CD8-positive, alpha-beta memory T cell (primary cell): Measurements from ENCODE around the gene TMPRSS2. TPM values are rescaled to one million over a fixed set of nuclear protein-coding genes. Genes with fewer than 3 reads are reported as not detected.

Experiments used
- CTCF ChIA-PET: fragments of 350-600 bp; sonication (Branson Sonifier 250); formaldehyde crosslinking; loops from one replicate; lab custom pipeline; 2021; ENCODE audit warnings: antibody characterized with exemption; lab: Charles Lee
- POLR2A ChIA-PET: fragments of 350-600 bp; sonication (Branson Sonifier 250); formaldehyde crosslinking; loops from one replicate; lab custom pipeline; 2021; ENCODE audit warnings: antibody characterized with exemption; lab: Charles Lee
- DNase-seq, 5 donors: peaks; one replicate each; pipeline versions ENCODE4 v3.0.0 to v3.0.0-alpha.2; 2020 to 2022; ENCODE audit warnings: mixed read lengths in 1 of 5
- H3K27ac ChIP-seq: one replicate; pipeline ENCODE4 v1.7.0; 2013; ENCODE audit warnings: low read depth, mild to moderate bottlenecking, low read length, moderate library complexity
- H3K27me3 ChIP-seq: 2 replicates; pipeline ENCODE4 v1.7.0; 2013; ENCODE audit warnings: low read length, mild to moderate bottlenecking; ENCODE audit not compliant: insufficient read depth, poor library complexity, severe bottlenecking
- H3K36me3 ChIP-seq: 2 replicates; pipeline ENCODE4 v1.7.0; 2013; ENCODE audit warnings: mild to moderate bottlenecking, low read length, moderate library complexity; ENCODE audit not compliant: insufficient read depth
- H3K4me1 ChIP-seq: 2 replicates; pipeline ENCODE4 v1.7.0; 2013; ENCODE audit warnings: mild to moderate bottlenecking, low read length, moderate library complexity; ENCODE audit not compliant: insufficient read depth
- H3K4me3 ChIP-seq: 2 replicates; pipeline ENCODE4 v1.7.0; 2013; ENCODE audit warnings: mild to moderate bottlenecking, low read length
- H3K9me3 ChIP-seq: 2 replicates; pipeline ENCODE4 v1.7.0; 2013; ENCODE audit warnings: mild to moderate bottlenecking, low read length
- H3K27ac Mint-ChIP-seq, 8 donors: one replicate each; pipeline ENCODE4 v1.8.0; 2020 to 2021; ENCODE audit warnings: mixed read lengths in 8 of 8, mild to moderate bottlenecking in 6 of 8, inconsistent platforms in 3 of 8, moderate library complexity in 3 of 8
- H3K27me3 Mint-ChIP-seq, 2 donors: one replicate each; pipeline ENCODE4 v1.8.0; 2020 to 2021; ENCODE audit warnings: mixed read lengths in 2 of 2, mild to moderate bottlenecking in 1 of 2, moderate library complexity in 1 of 2
- H3K36me3 Mint-ChIP-seq, 3 donors: one replicate each; pipeline ENCODE4 v1.8.0; 2020 to 2021; ENCODE audit warnings: mixed read lengths in 3 of 3, inconsistent platforms in 1 of 3, mild to moderate bottlenecking in 1 of 3
- H3K4me1 Mint-ChIP-seq, 3 donors: one replicate each; pipeline ENCODE4 v1.8.0; 2020 to 2021; ENCODE audit warnings: mixed read lengths in 3 of 3, inconsistent platforms in 1 of 3, mild to moderate bottlenecking in 1 of 3
- H3K4me3 Mint-ChIP-seq, 7 donors: one replicate each; pipeline ENCODE4 v1.8.0; 2020 to 2021; ENCODE audit warnings: mixed read lengths in 7 of 7, mild to moderate bottlenecking in 6 of 7, moderate library complexity in 4 of 7, inconsistent platforms in 2 of 7
- H3K9me3 Mint-ChIP-seq, 5 donors: one replicate each; pipeline ENCODE4 v1.8.0; 2020 to 2022; ENCODE audit warnings: mixed read lengths in 5 of 5, mild to moderate bottlenecking in 3 of 5, moderate library complexity in 2 of 5, inconsistent platforms in 1 of 5
- polyA plus RNA-seq: library from polyadenylated mRNA; unstranded; fragments of 300-500 nt; fragmentation: Illumina TruSeq; gene quantifications from one replicate; pipeline ENCODE4 v1.2.3, GENCODE V29; 2021
- total RNA-seq, 2 experiments: library from RNA; stranded (reverse); gene quantifications; one replicate each; pipeline ENCODE4 v1.2.3, GENCODE V29; 2021

Gene TMPRSS2
- total and polyA plus RNA-seq, 3 experiments from 2014 or later: not detected

- Mint-ChIP-seq H3K27me3 (peaks cover 0 to 2% of the 10 kb centered on the region in 2 donors), H3K9me3 (peaks cover 0 to 9% (median 5%) of the 10 kb centered on the region in 5 donors), H3K4me1 (peaks cover 0 to 12% (median 1%) of the 10 kb centered on the region in 3 donors), H3K27ac (peak overlapping the region in 2 of 8 donors; percentile 27 to 59), H3K36me3 (peaks cover 37 to 94% (median 55%) of the 10 kb centered on the region in 3 donors), H3K4me3 (no peak overlapping the region)
- POLR2A ChIA-PET: no interaction called here
- CTCF ChIA-PET: interaction anchor here (0.6 kb wide), 1 partner anchor 156 kb away, joined by 4 read pairs; no protein-coding TSS in a partner anchor
- no peak for DNase-seq
- H3K27ac ChIP-seq: no peak overlapping the region
- peaks cover 59% of the 10 kb centered on the region for H3K36me3 ChIP-seq
- no peak overlapping the region for H3K4me3 ChIP-seq
- no peaks in the 10 kb centered on the region for H3K4me1 ChIP-seq
- no peaks in the 10 kb centered on the region for H3K27me3 ChIP-seq
- no peaks in the 10 kb centered on the region for H3K9me3 ChIP-seq
These were observed 68.7 kb downstream of the TMPRSS2 start for GRCh38 chr21:41439248-41439647.

- Mint-ChIP-seq H3K4me3 (no peak overlapping the region), H3K9me3 (peaks cover 0 to 10% (median 5%) of the 10 kb centered on the region in 5 donors), H3K27me3 (peaks cover 0 to 2% of the 10 kb centered on the region in 2 donors), H3K36me3 (peaks cover 42 to 96% (median 56%) of the 10 kb centered on the region in 3 donors), H3K4me1 (peaks cover 0 to 12% (median 1%) of the 10 kb centered on the region in 3 donors), H3K27ac (peak overlapping the region in 1 of 8 donors; percentile 7)
- DNase-seq: no peak
- no peak overlapping the region for H3K4me3 ChIP-seq
- no peak overlapping the region for H3K27ac ChIP-seq
- no peaks in the 10 kb centered on the region for H3K4me1 ChIP-seq
- no peaks in the 10 kb centered on the region for H3K9me3 ChIP-seq
- peaks cover 61% of the 10 kb centered on the region for H3K36me3 ChIP-seq
- CTCF ChIA-PET: no interaction called here
- POLR2A ChIA-PET: no interaction called here
- H3K27me3 ChIP-seq: no peaks in the 10 kb centered on the region
These were observed 69.4 kb downstream of the TMPRSS2 start for GRCh38 chr21:41438425-41439113.

DNA sequence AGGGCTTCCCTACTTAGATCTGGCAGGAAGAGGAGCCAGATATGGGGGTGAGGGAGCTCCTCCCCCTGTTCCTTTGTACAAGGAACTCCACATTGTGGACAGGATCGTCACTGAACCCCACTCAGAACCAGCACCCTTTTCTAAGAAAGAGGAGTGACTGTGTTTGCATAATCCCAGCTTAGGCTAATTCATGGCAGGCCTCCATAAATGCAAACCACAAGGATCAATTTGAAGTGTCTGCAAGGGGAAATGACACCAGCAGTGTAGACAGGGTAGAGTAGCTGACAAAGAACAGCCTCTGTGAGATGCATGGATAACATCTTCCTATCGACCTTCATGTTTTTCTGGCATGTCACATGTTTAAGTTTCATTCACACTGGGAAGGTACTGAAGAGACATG, 70.2 kb downstream of the TMPRSS2 start:
- peaks cover 2 to 12% (median 5%) of the 10 kb centered on the region in 3 donors for H3K4me1 Mint-ChIP-seq
- no peak for DNase-seq
- H3K9me3 Mint-ChIP-seq: peaks cover 0 to 10% (median 5%) of the 10 kb centered on the region in 5 donors
- CTCF ChIA-PET: no interaction called here
- Histone ChIP-seq H3K4me3 (no peak overlapping the region), H3K27ac (no peak overlapping the region), H3K4me1 (no peaks in the 10 kb centered on the region), H3K27me3 (no peaks in the 10 kb centered on the region), H3K9me3 (peaks cover 5% of the 10 kb centered on the region), H3K36me3 (peaks cover 64% of the 10 kb centered on the region)
- POLR2A ChIA-PET: no interaction called here
- H3K36me3 Mint-ChIP-seq: peaks cover 43 to 96% (median 58%) of the 10 kb centered on the region in 3 donors
- peak overlapping the region in 2 of 8 donors; percentile 8 to 27 for H3K27ac Mint-ChIP-seq
- H3K4me3 Mint-ChIP-seq: no peak overlapping the region
- H3K27me3 Mint-ChIP-seq: peaks cover 0 to 2% of the 10 kb centered on the region in 2 donors

GRCh38 chr21:41435706-41436105, 72.3 kb downstream of the TMPRSS2 start:
- Histone ChIP-seq H3K36me3 (peaks cover 63% of the 10 kb centered on the region), H3K4me1 (no peaks in the 10 kb centered on the region), H3K9me3 (peaks cover 5% of the 10 kb centered on the region), H3K4me3 (no peak overlapping the region), H3K27me3 (no peaks in the 10 kb centered on the region), H3K27ac (no peak overlapping the region)
- no peak for DNase-seq
- Mint-ChIP-seq H3K4me1 (peaks cover 2 to 12% (median 7%) of the 10 kb centered on the region in 3 donors), H3K27ac (no peak overlapping the region), H3K27me3 (peaks cover 0 to 2% of the 10 kb centered on the region in 2 donors), H3K4me3 (no peak overlapping the region), H3K9me3 (peaks cover 0 to 10% (median 5%) of the 10 kb centered on the region in 5 donors), H3K36me3 (peaks cover 49 to 95% (median 52%) of the 10 kb centered on the region in 3 donors)
- ChIA-PET POLR2A (no interaction called here), CTCF (no interaction called here)

- POLR2A ChIA-PET: no interaction called here
- Mint-ChIP-seq H3K4me1 (peaks cover 11 to 22% (median 13%) of the 10 kb centered on the region in 3 donors), H3K4me3 (no peak overlapping the region), H3K27me3 (no peaks in the 10 kb centered on the region), H3K9me3 (peaks cover 0 to 10% (median 5%) of the 10 kb centered on the region in 5 donors), H3K36me3 (peaks cover 46 to 90% (median 49%) of the 10 kb centered on the region in 3 donors), H3K27ac (peak overlapping the region in 4 of 8 donors; percentile 22 to 73 (median 47))
- H3K27ac ChIP-seq: no peak overlapping the region
- CTCF ChIA-PET: no interaction called here
- peaks cover 48% of the 10 kb centered on the region for H3K36me3 ChIP-seq
- H3K9me3 ChIP-seq: peaks cover 5% of the 10 kb centered on the region
- no peak overlapping the region for H3K4me3 ChIP-seq
- no peaks in the 10 kb centered on the region for H3K4me1 ChIP-seq
- DNase-seq: no peak
- no peaks in the 10 kb centered on the region for H3K27me3 ChIP-seq
These were observed 74.4 kb downstream of the TMPRSS2 start for GRCh38 chr21:41433566-41433965.

DNA sequence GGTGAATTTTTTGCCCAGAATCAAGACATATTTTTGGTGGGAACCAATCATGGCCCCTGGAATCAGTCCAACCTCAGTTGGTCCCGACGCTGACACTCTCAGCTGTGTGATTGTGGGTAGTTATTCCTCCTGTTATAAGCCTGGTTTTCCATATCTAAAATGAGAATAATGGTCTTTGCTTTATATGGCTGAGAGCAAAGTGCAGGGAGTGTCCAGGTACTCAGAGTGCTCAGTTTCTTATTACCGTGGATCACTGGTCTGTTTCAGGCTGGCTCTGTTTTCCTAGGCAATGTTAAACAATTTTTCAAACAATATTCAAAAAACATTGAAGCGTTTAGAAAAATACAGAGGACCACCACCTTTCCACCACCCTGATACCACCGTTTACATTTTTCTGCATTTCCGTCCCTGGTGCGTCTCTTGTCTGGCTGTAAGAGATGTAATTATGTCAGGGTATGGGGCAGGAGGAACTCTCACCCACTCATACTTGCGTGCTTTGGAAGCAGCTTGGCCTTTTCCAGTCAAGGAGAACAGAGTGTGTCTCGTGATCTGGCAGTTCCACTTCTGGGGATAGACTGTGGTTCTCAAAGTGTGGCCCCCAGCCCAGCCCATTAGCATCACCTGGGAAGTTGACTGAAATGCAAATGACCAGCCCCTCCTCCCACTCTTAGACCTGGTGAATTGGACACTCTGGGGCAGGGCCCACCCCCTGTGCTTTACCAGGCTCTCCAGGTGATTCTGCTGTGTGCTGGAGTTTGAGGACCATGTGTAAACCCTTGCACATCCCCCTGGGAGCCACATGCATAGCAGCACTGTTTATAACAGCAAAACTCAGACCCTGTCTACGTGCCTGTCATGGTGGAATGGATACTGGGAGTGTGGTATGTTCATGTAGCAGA, 75.1 kb downstream of the TMPRSS2 start:
- no peak overlapping the region for H3K4me3 Mint-ChIP-seq
- Histone ChIP-seq H3K4me1 (no peaks in the 10 kb centered on the region), H3K27ac (no peak overlapping the region), H3K36me3 (peaks cover 41% of the 10 kb centered on the region), H3K27me3 (no peaks in the 10 kb centered on the region), H3K4me3 (no peak overlapping the region), H3K9me3 (peaks cover 5% of the 10 kb centered on the region)
- no peaks in the 10 kb centered on the region for H3K27me3 Mint-ChIP-seq
- CTCF ChIA-PET: interaction anchor here (1.5 kb wide), 1 partner anchor 150 kb away, joined by 4 read pairs; no protein-coding TSS in a partner anchor
- peaks cover 0 to 10% (median 5%) of the 10 kb centered on the region in 5 donors for H3K9me3 Mint-ChIP-seq
- POLR2A ChIA-PET: no interaction called here
- peaks cover 45 to 90% (median 49%) of the 10 kb centered on the region in 3 donors for H3K36me3 Mint-ChIP-seq
- peak overlapping the region in 1 of 8 donors; percentile 73 for H3K27ac Mint-ChIP-seq
- no peak for DNase-seq
- H3K4me1 Mint-ChIP-seq: peaks cover 18 to 29% (median 20%) of the 10 kb centered on the region in 3 donors

- Histone ChIP-seq H3K36me3 (peaks cover 36% of the 10 kb centered on the region), H3K4me1 (peaks cover 6% of the 10 kb centered on the region), H3K27me3 (no peaks in the 10 kb centered on the region), H3K9me3 (peaks cover 5% of the 10 kb centered on the region), H3K27ac (no peak overlapping the region), H3K4me3 (no peak overlapping the region)
- POLR2A ChIA-PET: no interaction called here
- peak overlapping the region in 1 of 7 donors; percentile 73 for H3K4me3 Mint-ChIP-seq
- no peak for DNase-seq
- H3K9me3 Mint-ChIP-seq: peaks cover 0 to 10% (median 5%) of the 10 kb centered on the region in 5 donors
- H3K27ac Mint-ChIP-seq: peak overlapping the region in 1 of 8 donors; percentile 70
- H3K4me1 Mint-ChIP-seq: peaks cover 25 to 38% (median 29%) of the 10 kb centered on the region in 3 donors
- H3K27me3 Mint-ChIP-seq: no peaks in the 10 kb centered on the region
- CTCF ChIA-PET: interaction anchor here (1.5 kb wide), 1 partner anchor 149 kb away, joined by 4 read pairs; no protein-coding TSS in a partner anchor
- H3K36me3 Mint-ChIP-seq: peaks cover 42 to 86% (median 48%) of the 10 kb centered on the region in 3 donors
These were observed 76.0 kb downstream of the TMPRSS2 start for GRCh38 chr21:41431788-41432548.
